T-helper 1 cell treated with Interleukin-12 subunit alpha and Interleukin-12 subunit beta and Interleukin-4 antibody, amounts not matched to agents 30 μg/mL and 1 μg/mL, for 36 hours (primary cell): ENCODE results near the gene C21orf91.
A peak's percentile ranks its signal among the peaks of the same experiment; 100 is the strongest.

Source experiments
- H3K27ac Mint-ChIP-seq: one replicate; pipeline ENCODE4 v1.8.0; 2021; ENCODE audit warnings: mild to moderate bottlenecking, mixed read lengths
- H3K27me3 Mint-ChIP-seq: one replicate; pipeline ENCODE4 v1.8.0; 2021; ENCODE audit warnings: low read depth, mixed read lengths
- H3K36me3 Mint-ChIP-seq: one replicate; pipeline ENCODE4 v1.8.0; 2021; ENCODE audit warnings: low read depth, mixed read lengths
- H3K4me1 Mint-ChIP-seq: one replicate; pipeline ENCODE4 v1.8.0; 2021; ENCODE audit warnings: low read depth, mixed read lengths
- H3K4me3 Mint-ChIP-seq: one replicate; pipeline ENCODE4 v1.8.0; 2021; ENCODE audit warnings: mild to moderate bottlenecking, moderate library complexity, mixed read lengths
- H3K9me3 Mint-ChIP-seq: one replicate; pipeline ENCODE4 v1.8.0; 2021; ENCODE audit warnings: mixed read lengths

The C21orf91 gene

DNA sequence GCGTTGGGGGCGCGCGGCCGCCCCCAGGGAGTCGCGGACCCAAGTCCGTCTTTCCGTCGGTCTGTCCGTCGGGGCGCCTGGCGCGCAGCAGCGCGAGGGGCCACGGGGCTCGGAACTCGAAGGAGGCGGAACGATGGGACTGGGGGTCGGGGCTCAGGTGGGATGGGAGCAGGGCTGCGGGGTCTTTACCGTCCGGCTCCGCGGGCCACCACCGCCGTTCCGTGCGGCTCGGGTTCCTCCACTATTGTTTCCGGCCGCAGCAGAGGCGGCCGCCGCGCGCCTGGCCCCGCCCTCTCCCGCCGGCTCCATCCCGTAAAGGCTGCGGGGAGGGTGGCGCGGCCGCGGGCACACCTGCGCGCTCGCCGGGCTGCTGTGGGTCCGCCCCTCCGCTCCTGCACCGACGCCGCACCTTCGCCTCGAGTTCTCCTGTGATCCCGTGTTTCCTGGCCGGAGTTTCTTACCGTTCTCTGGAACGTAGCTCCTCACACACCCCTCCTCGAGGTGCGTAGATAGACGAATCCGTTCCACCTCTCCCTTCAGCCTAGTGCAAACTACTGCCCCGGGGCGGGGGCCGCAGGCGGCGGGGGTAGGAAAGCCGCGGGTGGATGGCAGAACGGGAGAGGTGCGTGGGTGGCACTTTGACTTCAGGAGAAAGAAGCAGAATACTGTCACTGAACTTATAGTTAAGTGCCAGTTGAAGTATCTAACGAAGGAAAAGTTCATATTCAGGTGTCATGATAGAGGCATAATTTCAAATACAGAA is at the start of gene C21orf91:
Gene C21orf91 (minus strand): TSS at position 243 of the 763 bp plus-strand sequence. CDS start 1,038 bp downstream, outside the sequence.
- peaks cover 37% of the 10 kb centered on the region for H3K4me1 Mint-ChIP-seq
- no peaks in the 10 kb centered on the region for H3K9me3 Mint-ChIP-seq
- peak within 1 kb of the TSS; percentile 100 for H3K27ac Mint-ChIP-seq
- peaks cover 29% of the 10 kb centered on the region for H3K36me3 Mint-ChIP-seq
- no peaks in the 10 kb centered on the region for H3K27me3 Mint-ChIP-seq
- peak within 1 kb of the TSS; percentile 97 for H3K4me3 Mint-ChIP-seq

GRCh38 chr21:17866590-17866989 is 47.4 kb upstream of the C21orf91 start:
- H3K27ac Mint-ChIP-seq, result no peak overlapping the region

DNA sequence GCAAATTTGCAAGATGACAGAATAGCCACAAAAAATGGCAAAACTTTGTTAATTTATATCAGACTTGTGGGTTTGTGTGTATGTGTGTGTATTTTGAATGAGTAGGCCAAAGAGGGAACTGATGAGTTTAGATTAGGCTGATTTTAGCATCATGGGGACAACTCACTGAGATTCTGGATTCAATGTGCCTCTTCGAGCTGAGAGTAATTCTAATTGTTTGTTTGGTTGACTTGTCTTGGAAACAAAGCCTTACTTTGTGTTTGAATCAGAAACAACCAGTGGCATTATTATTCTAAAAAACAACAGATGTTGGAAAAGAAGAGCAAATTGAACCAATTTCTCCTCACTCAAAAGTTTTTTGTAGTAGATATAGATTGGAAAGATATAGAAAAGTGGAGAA is 40.5 kb upstream of the C21orf91 start:
- Mint-ChIP-seq H3K9me3 (no peaks in the 10 kb centered on the region), H3K4me3 (no peak overlapping the region), H3K4me1 (no peaks in the 10 kb centered on the region), H3K36me3 (no peaks in the 10 kb centered on the region), H3K27me3 (no peaks in the 10 kb centered on the region), H3K27ac (no peak overlapping the region)

More at GRCh38 chr21:17866590-17866989, 47.4 kb upstream of the C21orf91 start:
- H3K4me1 Mint-ChIP-seq, result no peaks in the 10 kb centered on the region
- H3K36me3 Mint-ChIP-seq, result peaks cover 1% of the 10 kb centered on the region
- H3K27me3 Mint-ChIP-seq, result no peaks in the 10 kb centered on the region
- no peaks in the 10 kb centered on the region for H3K9me3 Mint-ChIP-seq
- H3K4me3 Mint-ChIP-seq, result no peak overlapping the region

DNA sequence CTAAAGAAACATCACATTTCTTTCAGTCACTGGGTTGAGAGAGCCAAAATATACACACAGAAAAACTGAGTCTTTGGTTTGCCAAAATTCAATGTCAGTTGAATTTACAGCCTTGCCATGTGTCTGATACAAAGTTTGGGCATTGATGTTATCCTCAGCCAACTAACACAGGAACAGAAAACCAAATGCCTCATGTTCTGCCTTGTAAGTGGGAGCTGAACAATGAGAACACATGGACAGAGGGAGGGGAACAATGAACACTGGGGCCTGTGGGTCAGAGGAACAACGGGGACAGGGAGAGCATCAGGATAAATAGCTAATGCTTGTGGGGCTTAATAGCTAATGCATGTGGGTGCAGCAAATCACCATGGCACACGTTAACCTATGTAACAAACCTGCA is 39.6 kb upstream of the C21orf91 start:
- Mint-ChIP-seq H3K4me1 (no peaks in the 10 kb centered on the region), H3K27me3 (peaks cover under 1% of the 10 kb centered on the region), H3K27ac (no peak overlapping the region), H3K9me3 (no peaks in the 10 kb centered on the region), H3K4me3 (no peak overlapping the region), H3K36me3 (no peaks in the 10 kb centered on the region)

DNA sequence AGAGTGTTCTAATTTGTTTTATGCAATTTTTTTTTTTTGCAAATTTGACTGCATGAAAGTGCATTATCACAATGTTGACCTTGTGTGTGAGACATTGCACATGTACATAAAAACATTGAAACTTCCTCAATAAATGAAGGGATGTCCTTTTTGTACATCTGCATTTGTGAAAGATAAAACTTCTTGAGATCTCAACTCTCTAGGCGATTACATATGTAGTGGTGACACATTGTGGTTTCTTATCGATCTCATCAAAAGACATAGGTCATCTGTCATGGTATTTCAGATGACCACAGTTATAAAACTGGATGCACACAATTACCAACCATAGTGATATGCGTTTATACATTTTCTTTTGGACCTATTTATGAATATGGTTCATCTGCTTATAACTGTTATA is 35.6 kb upstream of the C21orf91 start:
- H3K36me3 Mint-ChIP-seq, result no peaks in the 10 kb centered on the region
- no peak overlapping the region for H3K27ac Mint-ChIP-seq
- no peaks in the 10 kb centered on the region for H3K4me1 Mint-ChIP-seq
- no peak overlapping the region for H3K4me3 Mint-ChIP-seq
- H3K27me3 Mint-ChIP-seq, result peaks cover 4% of the 10 kb centered on the region
- no peaks in the 10 kb centered on the region for H3K9me3 Mint-ChIP-seq

DNA sequence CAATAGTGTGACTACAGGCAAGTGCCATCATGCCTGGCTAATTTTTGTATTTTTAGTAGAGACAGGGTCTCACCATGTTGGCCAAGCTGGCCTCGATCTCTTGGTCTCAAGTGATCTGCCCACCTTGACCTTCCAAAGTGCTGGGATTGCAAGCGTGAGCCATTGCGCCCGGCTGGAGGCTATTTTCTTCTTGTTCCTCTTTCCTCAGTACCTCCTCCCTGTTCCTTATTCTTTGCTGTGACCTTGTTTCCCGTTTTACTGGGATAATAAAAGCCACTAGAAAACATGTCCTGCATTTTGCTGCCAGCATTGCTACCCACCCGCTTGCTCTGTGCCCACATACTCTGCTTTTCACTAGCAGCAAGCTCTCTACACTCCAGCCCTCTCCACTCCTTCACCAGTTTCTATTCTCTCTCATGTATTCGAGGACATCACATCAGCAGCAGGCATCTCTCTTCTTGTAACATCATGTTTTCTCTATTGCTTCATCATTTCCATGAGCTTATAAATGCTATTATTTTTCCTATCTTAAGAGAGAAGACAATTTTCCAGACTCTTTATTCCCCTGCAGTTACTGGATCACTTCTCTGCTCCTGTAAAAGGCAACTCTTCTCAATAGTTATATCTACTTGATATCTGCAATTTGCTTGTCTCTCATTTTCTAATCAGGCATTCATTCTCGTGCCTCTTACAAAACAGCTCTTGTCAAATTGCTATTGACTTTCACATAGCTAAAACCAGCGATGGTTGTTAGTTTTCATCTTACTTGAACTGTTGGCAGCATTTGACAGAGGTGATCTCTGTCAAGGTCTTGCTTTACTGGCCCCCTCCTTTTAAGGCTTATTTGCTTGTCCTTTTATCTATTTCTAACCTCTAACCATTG is 34.5 kb upstream of the C21orf91 start:
- no peaks in the 10 kb centered on the region for H3K9me3 Mint-ChIP-seq
- no peaks in the 10 kb centered on the region for H3K36me3 Mint-ChIP-seq
- no peak overlapping the region for H3K27ac Mint-ChIP-seq
- no peaks in the 10 kb centered on the region for H3K4me1 Mint-ChIP-seq
- peaks cover 4% of the 10 kb centered on the region for H3K27me3 Mint-ChIP-seq
- no peak overlapping the region for H3K4me3 Mint-ChIP-seq

DNA sequence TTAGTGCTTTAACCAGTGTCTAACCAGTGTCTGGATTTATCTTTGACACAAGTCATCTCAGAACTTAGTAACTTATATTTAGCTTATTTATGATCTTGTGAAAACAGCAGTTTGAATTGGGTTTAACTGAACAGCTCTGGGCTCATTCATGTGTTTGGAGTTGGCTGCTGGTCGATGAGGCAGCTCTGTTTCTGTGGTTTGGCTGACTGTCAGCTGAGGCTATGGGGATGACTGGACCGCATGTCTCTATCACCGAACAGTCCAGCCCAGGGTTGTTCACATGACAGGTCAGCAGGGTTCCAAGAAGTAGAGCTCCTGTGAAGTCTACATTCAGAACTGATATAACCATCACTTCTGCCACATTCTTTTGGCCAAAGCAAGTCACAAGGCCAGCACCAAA is 29.1 kb upstream of the C21orf91 start:
- Mint-ChIP-seq H3K4me1 (no peaks in the 10 kb centered on the region), H3K4me3 (no peak overlapping the region), H3K36me3 (no peaks in the 10 kb centered on the region), H3K9me3 (peaks cover 6% of the 10 kb centered on the region), H3K27ac (no peak overlapping the region), H3K27me3 (no peaks in the 10 kb centered on the region)

GRCh38 chr21:17841103-17841502 is 21.9 kb upstream of the C21orf91 start:
- Mint-ChIP-seq H3K9me3 (no peaks in the 10 kb centered on the region), H3K27ac (no peak overlapping the region), H3K4me1 (no peaks in the 10 kb centered on the region), H3K4me3 (no peak overlapping the region), H3K27me3 (peaks cover 4% of the 10 kb centered on the region), H3K36me3 (no peaks in the 10 kb centered on the region)

DNA sequence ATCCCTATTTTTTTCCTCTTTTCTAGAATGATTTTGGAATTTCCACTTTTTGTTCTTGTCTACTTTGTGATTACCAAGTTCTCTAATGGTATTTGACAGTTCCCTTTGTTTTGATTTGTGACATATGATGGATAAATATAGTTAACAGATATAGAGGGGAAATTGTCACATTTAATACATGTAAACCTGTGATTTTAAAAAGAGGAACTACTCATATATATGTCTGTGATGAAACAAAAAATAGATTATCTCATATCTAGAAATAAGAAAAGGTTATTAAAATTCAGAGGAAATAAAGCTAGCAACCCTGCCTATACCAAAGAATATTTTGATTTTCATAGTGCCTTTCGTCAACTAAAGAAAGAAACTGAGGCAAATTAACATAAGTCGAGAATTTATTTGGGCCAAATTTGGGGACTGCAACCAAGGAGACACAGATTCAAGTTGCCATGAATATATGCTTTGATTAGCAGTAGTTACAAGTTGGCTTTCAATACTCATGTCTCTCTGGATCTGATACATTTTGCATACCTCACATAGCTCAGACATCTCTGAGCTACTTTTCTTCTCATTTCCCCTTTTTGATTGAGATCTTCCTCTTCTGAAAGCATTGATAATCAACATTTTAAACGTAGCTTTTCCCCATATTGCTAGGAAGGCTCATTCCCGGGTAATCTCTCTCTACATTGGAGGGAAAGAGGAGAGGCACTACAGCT is 15.6 kb upstream of the C21orf91 start:
- peaks cover 4% of the 10 kb centered on the region for H3K4me1 Mint-ChIP-seq
- H3K27me3 Mint-ChIP-seq, result peaks cover 9% of the 10 kb centered on the region
- H3K4me3 Mint-ChIP-seq, result no peak overlapping the region
- no peak overlapping the region for H3K27ac Mint-ChIP-seq
- peaks cover 12% of the 10 kb centered on the region for H3K9me3 Mint-ChIP-seq
- H3K36me3 Mint-ChIP-seq, result no peaks in the 10 kb centered on the region

DNA sequence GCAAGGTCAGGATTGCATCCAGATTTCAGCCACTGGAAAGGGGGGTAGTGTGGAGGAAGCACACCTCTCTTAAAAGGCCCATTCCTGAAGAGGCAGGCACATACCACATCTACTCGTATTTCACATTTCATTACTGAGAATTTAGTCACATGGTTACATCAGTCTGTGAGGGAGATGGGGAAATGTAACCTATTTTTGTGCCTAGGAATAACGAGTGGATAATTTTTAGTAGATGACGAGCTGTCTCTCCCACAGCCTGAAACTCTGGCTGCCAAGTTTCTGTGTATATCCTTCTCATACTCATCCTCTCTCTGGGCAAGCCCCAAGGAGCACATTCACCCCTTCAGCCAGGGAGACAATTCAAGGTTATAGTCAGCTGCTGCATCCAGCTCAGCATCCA is 10.3 kb upstream of the C21orf91 start:
- H3K9me3 Mint-ChIP-seq, result peaks cover 25% of the 10 kb centered on the region
- no peak overlapping the region for H3K4me3 Mint-ChIP-seq
- peaks cover 9% of the 10 kb centered on the region for H3K36me3 Mint-ChIP-seq
- H3K27me3 Mint-ChIP-seq, result peaks cover 5% of the 10 kb centered on the region
- peaks cover 4% of the 10 kb centered on the region for H3K4me1 Mint-ChIP-seq
- H3K27ac Mint-ChIP-seq, result no peak overlapping the region

GRCh38 chr21:17828223-17828622 is 9.1 kb upstream of the C21orf91 start:
- Mint-ChIP-seq H3K36me3 (peaks cover 11% of the 10 kb centered on the region), H3K27ac (no peak overlapping the region), H3K27me3 (no peaks in the 10 kb centered on the region), H3K9me3 (peaks cover 21% of the 10 kb centered on the region), H3K4me3 (no peak overlapping the region), H3K4me1 (peaks cover 4% of the 10 kb centered on the region)

- no peaks in the 10 kb centered on the region for H3K27me3 Mint-ChIP-seq
- no peak overlapping the region for H3K4me3 Mint-ChIP-seq
- H3K4me1 Mint-ChIP-seq, result peaks cover 12% of the 10 kb centered on the region
- peaks cover 19% of the 10 kb centered on the region for H3K9me3 Mint-ChIP-seq
- no peak overlapping the region for H3K27ac Mint-ChIP-seq
- peaks cover 18% of the 10 kb centered on the region for H3K36me3 Mint-ChIP-seq
Observed at GRCh38 chr21:17823846-17824245, 4.7 kb upstream of the C21orf91 start.

DNA sequence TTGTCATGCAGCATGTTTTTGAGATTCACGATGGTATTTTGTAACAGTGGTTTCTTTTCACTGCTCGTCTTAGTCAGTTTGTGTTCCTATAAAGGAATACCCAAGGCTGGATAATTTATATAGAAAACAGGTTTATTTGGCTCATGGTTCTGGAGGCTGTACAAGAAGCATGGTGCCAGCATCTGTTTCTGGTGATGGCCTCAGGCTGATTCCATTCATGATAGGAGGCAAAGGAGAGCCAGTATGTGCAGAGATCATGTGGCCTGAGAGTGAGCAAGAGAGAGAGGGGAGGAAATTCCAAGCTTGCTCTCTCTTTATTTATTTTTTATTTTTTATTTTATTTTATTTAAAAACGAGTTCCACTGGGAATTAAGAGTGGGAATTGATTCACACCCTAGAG is 2.0 kb upstream of the C21orf91 start:
- Mint-ChIP-seq H3K27me3 (no peaks in the 10 kb centered on the region), H3K9me3 (peaks cover 17% of the 10 kb centered on the region), H3K4me1 (peaks cover 24% of the 10 kb centered on the region), H3K27ac (peak overlapping the region; percentile 100), H3K4me3 (peak overlapping the region; percentile 97), H3K36me3 (peaks cover 26% of the 10 kb centered on the region)

GRCh38 chr21:17819877-17820229 is 697 bp upstream of the C21orf91 start:
- H3K27me3 Mint-ChIP-seq, result no peaks in the 10 kb centered on the region
- H3K36me3 Mint-ChIP-seq, result peaks cover 28% of the 10 kb centered on the region
- peak overlapping the region; percentile 97 for H3K4me3 Mint-ChIP-seq
- peaks cover 4% of the 10 kb centered on the region for H3K9me3 Mint-ChIP-seq
- peak overlapping the region; percentile 100 for H3K27ac Mint-ChIP-seq
- H3K4me1 Mint-ChIP-seq, result peaks cover 31% of the 10 kb centered on the region
